GM12875 (cell line): Measurements from ENCODE around the gene STAT5B.

ENCODE experiments used
- H3K4me3 ChIP-seq: one replicate; pipeline ENCODE4 v1.5.1; 2011; ENCODE audit warnings: low read depth, low read length, control low read depth
- CTCF ChIP-seq: IDR thresholded peaks from 2 replicates; pipeline ENCODE4 v1.5.1; 2011; ENCODE audit warnings: low read depth, mild to moderate bottlenecking, control low read depth, inconsistent platforms, low read length, moderate library complexity, borderline replicate concordance; ENCODE audit not compliant: insufficient read depth

The STAT5B gene

DNA sequence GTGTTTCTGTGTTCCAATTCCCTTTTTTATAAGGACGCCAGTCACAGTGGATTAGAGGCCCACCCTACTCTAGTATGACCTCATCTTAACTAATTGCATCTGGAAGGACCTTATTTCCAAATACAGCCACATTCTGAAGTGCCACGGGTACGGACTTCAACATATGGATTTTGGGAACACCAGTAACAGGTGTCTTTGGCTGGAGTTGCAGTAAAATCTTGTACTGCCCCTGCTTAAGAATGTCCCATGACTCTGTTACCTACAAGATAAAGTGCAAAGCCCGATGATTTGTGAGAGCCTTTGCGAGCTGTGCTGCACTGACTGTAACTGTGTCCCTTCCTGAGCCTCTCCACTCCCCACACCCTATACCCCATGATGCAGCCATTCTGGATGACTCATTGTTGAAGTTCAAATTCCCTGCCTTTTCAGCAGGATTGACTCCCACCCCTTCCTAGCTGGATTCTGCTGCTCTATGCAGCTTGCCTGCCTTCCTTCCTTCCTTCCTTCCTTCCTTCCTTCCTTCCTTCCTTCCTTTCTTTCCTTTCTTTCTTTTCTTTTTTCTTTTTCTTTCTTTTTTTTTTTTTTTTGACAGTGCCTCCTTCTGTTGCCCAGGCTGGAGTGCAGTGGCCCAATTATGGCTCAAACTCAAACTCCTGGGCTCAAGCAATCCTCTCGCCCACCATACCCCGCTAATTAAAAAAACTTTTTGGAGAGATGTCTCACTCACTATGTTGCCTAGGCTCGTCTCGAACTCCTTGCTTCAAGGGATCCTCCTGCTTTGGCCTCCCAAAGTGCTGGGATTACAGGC lies 93.1 kb downstream of the STAT5B start:
- H3K4me3 ChIP-seq: peak overlapping the region; percentile 50
- no peak for TF ChIP-seq CTCF

GRCh38 chr17:42181851-42182207 lies 94.4 kb downstream of the STAT5B start:
- TF ChIP-seq CTCF: no peak
- H3K4me3 ChIP-seq: no peak overlapping the region

DNA sequence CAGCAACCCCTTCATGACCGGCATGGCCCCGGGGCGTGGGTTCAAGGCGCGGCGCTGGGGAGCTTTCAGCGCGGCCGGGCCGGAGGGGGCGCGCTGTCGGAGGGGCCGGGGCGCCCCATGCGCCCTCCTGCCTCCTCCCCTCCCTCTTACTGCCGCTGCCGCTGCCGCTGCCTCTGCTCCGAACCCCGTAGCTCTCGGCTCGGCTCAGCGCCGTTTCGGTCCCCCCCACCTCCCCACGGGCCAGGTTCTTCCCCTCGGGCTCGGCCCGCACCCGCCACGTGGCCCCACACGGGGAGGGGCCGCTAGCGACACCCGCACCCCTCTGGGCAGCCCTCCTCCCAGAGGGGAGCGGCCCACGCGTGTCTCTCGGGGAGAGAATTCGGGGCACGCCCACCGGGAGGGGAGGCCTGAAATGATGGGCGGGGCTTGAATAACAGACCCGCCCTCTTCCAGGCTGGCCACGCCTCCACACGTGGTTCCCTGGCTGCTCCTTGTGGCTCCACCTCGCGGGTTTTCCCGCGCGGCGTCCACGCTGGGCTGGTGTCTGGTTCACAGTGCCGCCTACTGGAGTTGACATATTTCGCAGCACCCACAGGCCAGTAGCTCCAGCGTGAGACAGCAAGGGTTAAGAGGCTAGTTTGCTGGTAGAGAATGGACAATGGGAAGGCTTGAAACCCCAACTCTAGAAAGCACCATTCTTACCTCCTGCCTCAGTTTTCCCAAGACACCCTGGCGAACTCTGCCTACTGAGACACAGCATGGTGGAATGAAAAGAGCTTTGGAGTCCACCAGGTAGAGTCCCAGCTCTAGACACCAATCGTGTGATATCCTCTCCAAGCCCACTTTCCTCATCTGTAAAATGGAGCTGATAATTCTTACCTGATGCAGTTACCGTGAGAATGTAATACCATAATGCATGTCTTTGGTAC lies 95.0 kb downstream of the STAT5B start, which contains the start of gene KCNH4:
TSS of gene KCNH4 (minus strand) at position 221 of the 929 bp plus-strand sequence. CDS start at position 24, 197 bp downstream.
- TF ChIP-seq CTCF: peak; percentile 76
- peak within 1 kb of the TSS; percentile 61 for H3K4me3 ChIP-seq

DNA sequence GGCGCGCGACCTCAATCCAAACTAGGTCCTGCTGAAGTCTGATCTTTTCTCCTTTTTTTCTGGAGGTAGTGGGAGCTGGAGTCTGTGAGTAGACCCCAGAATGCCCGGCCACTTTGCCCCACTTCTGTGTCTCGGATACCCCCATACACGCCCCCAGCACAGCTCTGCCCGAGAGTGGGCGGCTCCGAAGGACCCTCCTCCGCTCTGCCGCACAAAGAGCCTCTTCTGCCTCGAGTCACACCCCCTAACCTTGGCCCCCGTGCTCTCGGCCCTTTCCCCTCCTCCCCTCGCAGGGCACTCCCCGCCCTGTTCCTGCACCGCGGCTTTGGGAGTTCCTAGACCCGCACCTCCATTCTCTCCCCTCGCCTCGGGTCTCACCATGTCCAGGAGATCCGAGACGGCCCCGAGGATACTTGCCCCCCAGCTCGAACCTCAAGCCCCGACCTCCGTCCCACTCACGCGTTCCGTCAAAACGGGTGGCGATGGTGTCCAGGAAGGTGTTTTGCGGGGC lies 95.7 kb downstream of the STAT5B start:
- H3K4me3 ChIP-seq: peak overlapping the region; percentile 61

DNA sequence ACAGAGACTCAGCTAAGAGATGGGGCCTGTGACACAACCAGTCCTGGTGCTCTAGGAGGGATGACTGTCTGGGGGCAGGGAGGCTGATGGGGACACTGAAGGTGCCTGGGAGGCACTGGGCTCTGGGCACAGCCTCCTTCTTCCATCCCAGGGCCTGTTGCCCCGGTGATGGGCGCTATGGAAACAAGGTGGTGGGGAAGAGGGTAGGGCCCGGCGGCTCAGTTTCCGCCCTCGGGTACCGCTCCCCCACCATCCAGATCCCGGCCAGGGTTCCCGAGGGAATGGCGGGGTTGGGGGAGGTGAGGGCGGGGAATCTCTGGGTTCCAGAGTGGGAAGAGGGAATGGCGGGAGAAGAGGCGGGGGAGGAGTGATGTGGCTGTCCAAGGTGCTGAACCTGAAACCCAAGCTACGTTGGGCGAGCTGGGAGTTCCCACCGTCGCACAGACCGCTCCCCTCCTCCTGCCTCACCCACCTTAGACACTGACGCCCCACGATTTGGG lies 96.2 kb downstream of the STAT5B start:
- no peak for TF ChIP-seq CTCF
- no peak overlapping the region for H3K4me3 ChIP-seq

More for the DNA sequence above, 95.7 kb downstream of the STAT5B start:
- TF ChIP-seq CTCF: no peak

GRCh38 chr17:42179335-42179734 lies 96.9 kb downstream of the STAT5B start:
- no peak for TF ChIP-seq CTCF
- no peak overlapping the region for H3K4me3 ChIP-seq
